GM12878 (cell line): ENCODE results near the gene CILP2. TPM values are rescaled to one million over a fixed set of nuclear protein-coding genes. Genes with fewer than 3 reads are reported as not detected.

Source experiments
- ATAC-seq: fragments of 200-7000 bp; cut with Tn5 transposase; 3 replicates; pipeline ENCODE4 v1.9.1; 2020; ENCODE audit warnings: mild to moderate bottlenecking, moderate library complexity
- BruUV-seq: library from RNA; stranded (reverse); fragments of 400-500 nt; replicated peaks from 2 replicates; lab custom pipeline; 2021; lab: Mats Ljungman, UMichigan
- CTCF ChIA-PET: fragments of 300-600 bp; sonication (Branson Sonifier 250); formaldehyde crosslinking; extraction: SDS; loops from one replicate; lab custom pipeline; 2021; ENCODE audit warnings: inconsistent platforms; lab: Yijun Ruan, JAX
- POLR2A ChIA-PET: fragments of 350-600 bp; formaldehyde crosslinking; extraction: SDS; loops from one replicate; lab custom pipeline; 2021; ENCODE audit warnings: inconsistent platforms; lab: Charles Lee
- RAD21 ChIA-PET: fragments of 300-600 bp; sonication (Branson Sonifier 250); formaldehyde crosslinking; loops from one replicate; lab custom pipeline; 2023; ENCODE audit warnings: antibody characterized with exemption; ENCODE audit not compliant: unreplicated experiment; lab: Charles Lee
- SMC1A ChIA-PET: fragments of 300-600 bp; sonication (Branson Sonifier 250); formaldehyde crosslinking; loops from one replicate; lab custom pipeline; 2023; ENCODE audit not compliant: unreplicated experiment, uncharacterized antibody; lab: Charles Lee
- DNase-seq: peaks from one replicate; pipeline ENCODE4 v3.0.0-alpha.2; 2011; ENCODE audit warnings: low read depth, low spot score
- FAIRE-seq: peaks from 3 replicates; lab custom pipeline; 2011; peaks lifted over from hg19 to GRCh38; lab: Jason Lieb, UNC
- H2AFZ ChIP-seq: 2 replicates; pipeline ENCODE4 v1.6.0; 2011; ENCODE audit warnings: low read depth, low read length, control low read depth; ENCODE audit not compliant: control insufficient read depth
- H3K27ac ChIP-seq: 2 replicates; pipeline ENCODE4 v1.5.1; 2011; ENCODE audit warnings: control low read depth; ENCODE audit not compliant: control insufficient read depth, insufficient read depth
- H3K27me3 ChIP-seq, 2 experiments: replicated peaks in 1 of 2; 2 replicates each; pipeline versions ENCODE4 v1.6.0 to v1.6.1; 2011; ENCODE audit warnings: low read length in 1 of 2; ENCODE audit not compliant: control insufficient read depth in 2 of 2, insufficient read depth in 2 of 2
- H3K36me3 ChIP-seq, 2 experiments: 2 replicates each; pipeline ENCODE4 v1.5.1; 2011; ENCODE audit warnings: low read length in 1 of 2; ENCODE audit not compliant: control insufficient read depth in 2 of 2, insufficient read depth in 2 of 2
- H3K4me1 ChIP-seq: 2 replicates; pipeline ENCODE4 v1.6.1; 2011; ENCODE audit warnings: mild to moderate bottlenecking, low read length, moderate library complexity, mixed read lengths; ENCODE audit not compliant: control insufficient read depth, insufficient read depth
- H3K4me2 ChIP-seq: 2 replicates; pipeline ENCODE4 v1.6.0; 2011; ENCODE audit warnings: control low read depth; ENCODE audit not compliant: control insufficient read depth, insufficient read depth
- H3K4me3 ChIP-seq: fragments of 200-600 bp; sonication (generic); 2 replicates; pipeline ENCODE4 v1.5.1; 2016
- H3K79me2 ChIP-seq: 2 replicates; pipeline ENCODE4 v1.6.0; 2011; ENCODE audit warnings: low read length; ENCODE audit not compliant: control insufficient read depth, insufficient read depth
- H3K9ac ChIP-seq: 2 replicates; pipeline ENCODE4 v1.8.0; 2011; ENCODE audit warnings: low read length, control low read depth, mixed read lengths; ENCODE audit not compliant: control insufficient read depth, insufficient read depth
- H3K9me3 ChIP-seq: replicated peaks from 3 replicates; pipeline ENCODE4 v1.5.1; 2011; ENCODE audit warnings: mild to moderate bottlenecking, low read length; ENCODE audit not compliant: control insufficient read depth, insufficient read depth
- H4K20me1 ChIP-seq: 2 replicates; pipeline ENCODE4 v1.6.0; 2011; ENCODE audit not compliant: control insufficient read depth, insufficient read depth
- EED ChIP-seq: sonication (generic); IDR thresholded peaks from 2 replicates; pipeline ENCODE4 v1.6.1; 2016; ENCODE audit warnings: antibody characterized with exemption, low read depth
- WGBS: methylation state at CpG from one replicate; pipeline ENCODE4 v1.1.6; 2016; ENCODE audit warnings: low lambda C conversion rate; ENCODE audit not compliant: insufficient replicate concordance, insufficient coverage; ENCODE audit errors: missing lambda C conversion rate; 5-methylcytosine and 5-hydroxymethylcytosine counted together
- in situ Hi-C: fragments of 300-500 bp; cut with MboI; formaldehyde crosslinking; loops from 9 replicates; pipeline ENCODE4 v1.14.3; 2018; ENCODE audit warnings: mixed read lengths
- intact Hi-C: fragments of 100-400 bp; cut with micrococcal nuclease; formaldehyde crosslinking; loops from one replicate; pipeline ENCODE4 v1.14.2; 2022; ENCODE audit not compliant: unreplicated experiment
- polyA plus RNA-seq, 11 experiments: library from polyadenylated mRNA; depleted of rRNA in 4 of 11; unstranded in 6 of 11; stranded (reverse) in 5 of 11; fragments of >200 nt; fragmentation: Nextera tagmentation in 4 of 11; fragmentation: Illumina TruSeq in 1 of 11; extraction: Ambion mirVana in 4 of 11; extraction: Trizol in 1 of 11; gene quantifications; 1 replicate in 1 of 11; 2 replicates in 10 of 11; pipeline versions ENCODE4 v1.2.1 to v1.2.3, GENCODE V29; 2011 to 2016; ENCODE audit warnings: inconsistent platforms in 2 of 11, missing spikeins in 2 of 11, low read depth in 1 of 11
- total RNA-seq, 4 experiments: library from RNA; depleted of rRNA in 3 of 4; stranded (reverse); fragments of >200 nt in 3 of 4; fragmentation: Illumina TruSeq in 1 of 4; extraction: Trizol in 1 of 4; gene quantifications; 2 replicates each; pipeline versions ENCODE4 v1.2.1 to v1.2.3, GENCODE V29; 2013 to 2021
- TF ChIP-seq, protein P1 (sequence below): fragments of 450-650 bp; IDR thresholded peaks from 2 replicates; pipeline ENCODE4 v1.6.1; 2016; ENCODE audit warnings: mild to moderate bottlenecking, moderate library complexity, borderline replicate concordance

Gene CILP2
- total and polyA plus RNA-seq, 10 of the 15 experiments (the other 5 are each of a cell fraction or from before 2014, with no cell fraction given): 0.05 to 0.08 (median 0.06) TPM; not detected in 6

DNA sequence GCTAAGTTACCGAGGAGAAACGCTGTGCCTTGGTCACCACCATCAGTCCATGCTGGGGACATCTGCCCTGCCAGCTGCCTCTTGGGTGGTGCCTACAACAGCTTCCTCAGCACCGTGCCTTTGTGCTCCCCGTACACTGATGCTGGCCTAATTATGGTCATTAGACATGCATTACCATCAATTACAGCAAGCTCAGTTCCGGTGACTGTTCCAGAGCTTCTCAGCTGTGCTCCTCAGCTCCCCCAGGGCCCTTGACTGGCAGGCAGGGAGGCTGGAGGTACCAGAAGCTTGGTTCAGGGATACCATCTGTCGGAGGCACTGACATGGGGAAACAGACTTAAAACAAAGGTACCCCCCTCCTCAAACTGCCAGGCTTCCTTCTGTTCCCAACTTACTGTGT, 40.2 kb downstream of the CILP2 start:
- H3K4me3 ChIP-seq: no peak overlapping the region
- POLR2A ChIA-PET: interaction anchor here (0.6 kb wide), 2 partner anchors 43 to 59 kb away, joined by 3 read pairs; no protein-coding TSS in a partner anchor
- no peaks in the 10 kb centered on the region for H3K27me3 ChIP-seq
- no TSS peak for BruUV-seq
- intact Hi-C loops: no loop called here
- H4K20me1 ChIP-seq: no peaks in the 10 kb centered on the region
- SMC1A ChIA-PET: interaction anchor here (1.4 kb wide), 1 partner anchor 19 kb away, joined by 4 read pairs; no protein-coding TSS in a partner anchor
- no peak overlapping the region for H3K4me2 ChIP-seq
- no peak for TF ChIP-seq EED
- TF ChIP-seq, protein P1, sequence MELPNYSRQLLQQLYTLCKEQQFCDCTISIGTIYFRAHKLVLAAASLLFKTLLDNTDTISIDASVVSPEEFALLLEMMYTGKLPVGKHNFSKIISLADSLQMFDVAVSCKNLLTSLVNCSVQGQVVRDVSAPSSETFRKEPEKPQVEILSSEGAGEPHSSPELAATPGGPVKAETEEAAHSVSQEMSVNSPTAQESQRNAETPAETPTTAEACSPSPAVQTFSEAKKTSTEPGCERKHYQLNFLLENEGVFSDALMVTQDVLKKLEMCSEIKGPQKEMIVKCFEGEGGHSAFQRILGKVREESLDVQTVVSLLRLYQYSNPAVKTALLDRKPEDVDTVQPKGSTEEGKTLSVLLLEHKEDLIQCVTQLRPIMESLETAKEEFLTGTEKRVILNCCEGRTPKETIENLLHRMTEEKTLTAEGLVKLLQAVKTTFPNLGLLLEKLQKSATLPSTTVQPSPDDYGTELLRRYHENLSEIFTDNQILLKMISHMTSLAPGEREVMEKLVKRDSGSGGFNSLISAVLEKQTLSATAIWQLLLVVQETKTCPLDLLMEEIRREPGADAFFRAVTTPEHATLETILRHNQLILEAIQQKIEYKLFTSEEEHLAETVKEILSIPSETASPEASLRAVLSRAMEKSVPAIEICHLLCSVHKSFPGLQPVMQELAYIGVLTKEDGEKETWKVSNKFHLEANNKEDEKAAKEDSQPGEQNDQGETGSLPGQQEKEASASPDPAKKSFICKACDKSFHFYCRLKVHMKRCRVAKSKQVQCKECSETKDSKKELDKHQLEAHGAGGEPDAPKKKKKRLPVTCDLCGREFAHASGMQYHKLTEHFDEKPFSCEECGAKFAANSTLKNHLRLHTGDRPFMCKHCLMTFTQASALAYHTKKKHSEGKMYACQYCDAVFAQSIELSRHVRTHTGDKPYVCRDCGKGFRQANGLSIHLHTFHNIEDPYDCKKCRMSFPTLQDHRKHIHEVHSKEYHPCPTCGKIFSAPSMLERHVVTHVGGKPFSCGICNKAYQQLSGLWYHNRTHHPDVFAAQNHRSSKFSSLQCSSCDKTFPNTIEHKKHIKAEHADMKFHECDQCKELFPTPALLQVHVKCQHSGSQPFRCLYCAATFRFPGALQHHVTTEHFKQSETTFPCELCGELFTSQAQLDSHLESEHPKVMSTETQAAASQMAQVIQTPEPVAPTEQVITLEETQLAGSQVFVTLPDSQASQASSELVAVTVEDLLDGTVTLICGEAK: no peak
- in situ Hi-C loops: no loop called here
- DNase-seq (no peak), FAIRE-seq (no peak), ATAC-seq (no peak)
- H3K9me3 ChIP-seq: no peaks in the 10 kb centered on the region
- H3K9ac ChIP-seq: no peak overlapping the region
- H3K27ac ChIP-seq: no peak overlapping the region
- no peaks in the 10 kb centered on the region for H3K79me2 ChIP-seq
- 89% methylated on average over 5 of the region's 6 CpGs for WGBS
- RAD21 ChIA-PET: interaction anchor here (0.7 kb wide), 1 partner anchor 19 kb away, joined by 3 read pairs; no protein-coding TSS in a partner anchor
- CTCF ChIA-PET: interaction anchor here (1.0 to 2.2 kb wide), 2 partner anchors 23 to 36 kb away, joined by 3 to 10 read pairs; no protein-coding TSS in a partner anchor
- no peaks in the 10 kb centered on the region for H3K4me1 ChIP-seq
- no peaks in the 10 kb centered on the region; a peak in 1 of 4 replicates for H3K36me3 ChIP-seq
- H2AFZ ChIP-seq: no peak overlapping the region
